Brain microvascular endothelial cell (primary cell): ENCODE measurements around the gene TCF4.

Experiments
- DNase-seq: peaks from one replicate; pipeline ENCODE4 v3.0.0-alpha.2; 2020
- H3K27ac ChIP-seq: fragments of 250-450 bp; sonication (Bioruptor Pico); 2 replicates; pipeline ENCODE4 v1.5.1; 2020; ENCODE audit warnings: mild to moderate bottlenecking, moderate library complexity
- H3K27me3 ChIP-seq: fragments of 250-450 bp; sonication (Bioruptor Pico); replicated peaks from 2 replicates; pipeline ENCODE4 v1.5.1; 2020; ENCODE audit warnings: mild to moderate bottlenecking
- H3K36me3 ChIP-seq: fragments of 250-450 bp; sonication (Bioruptor Pico); replicated peaks from 2 replicates; pipeline ENCODE4 v1.5.1; 2020; ENCODE audit warnings: mild to moderate bottlenecking
- H3K4me3 ChIP-seq: 2 replicates; pipeline ENCODE4 v1.5.1; 2011; ENCODE audit warnings: low read depth, mild to moderate bottlenecking, control low read depth, low read length, moderate library complexity
- CTCF ChIP-seq: IDR thresholded peaks from 2 replicates; pipeline ENCODE4 v1.5.1; 2011; ENCODE audit warnings: low read depth, mild to moderate bottlenecking, moderate library complexity, low read length, control low read depth, inconsistent platforms; ENCODE audit errors: missing control alignments
- in situ Hi-C: cut with HindIII; loops from 2 replicates; pipeline ENCODE4 v1.10.0; 2017; ENCODE audit warnings: low sequenced_read_pairs, low pct_ligation_motif_present

The TCF4 gene

DNA sequence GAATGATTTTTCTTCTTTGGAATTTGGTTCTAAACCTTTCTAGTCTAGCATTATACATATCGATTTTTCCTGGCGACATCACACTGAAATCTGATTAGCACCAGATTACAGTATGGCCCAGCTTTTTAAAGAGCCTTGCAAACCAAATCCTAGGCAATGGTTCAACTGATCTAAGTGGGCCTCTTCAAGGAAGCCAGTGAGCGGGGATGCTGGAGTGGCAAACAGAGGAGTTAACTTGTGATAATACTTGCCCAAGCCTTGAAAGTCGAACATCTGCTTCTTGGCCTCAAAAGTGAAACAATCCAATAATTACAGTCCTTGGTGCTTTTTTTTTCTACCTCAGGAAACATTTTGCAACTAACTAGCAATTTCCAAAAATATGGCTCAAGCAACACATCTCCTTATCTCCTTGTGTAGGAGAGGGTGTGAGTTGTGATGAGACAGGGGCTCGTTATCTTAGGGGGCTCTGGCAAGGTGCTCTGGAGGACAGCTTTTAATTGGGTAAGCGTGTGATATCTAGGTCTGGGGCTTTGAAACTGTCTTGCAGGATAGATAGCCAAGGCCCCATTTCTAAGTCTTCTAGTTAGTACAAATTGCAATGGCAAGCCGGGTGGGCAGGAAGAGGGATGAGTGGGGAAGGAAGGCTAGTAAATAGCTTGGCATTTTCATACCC is 388.6 kb downstream of the TCF4 start:
- no peak for TF ChIP-seq CTCF
- DNase-seq = no peak
- no peaks in the 10 kb centered on the region for H3K27me3 ChIP-seq
- no peaks in the 10 kb centered on the region for H3K36me3 ChIP-seq
- in situ Hi-C loops = no loop called here
- no peak overlapping the region for H3K27ac ChIP-seq
- no peak overlapping the region for H3K4me3 ChIP-seq

DNA sequence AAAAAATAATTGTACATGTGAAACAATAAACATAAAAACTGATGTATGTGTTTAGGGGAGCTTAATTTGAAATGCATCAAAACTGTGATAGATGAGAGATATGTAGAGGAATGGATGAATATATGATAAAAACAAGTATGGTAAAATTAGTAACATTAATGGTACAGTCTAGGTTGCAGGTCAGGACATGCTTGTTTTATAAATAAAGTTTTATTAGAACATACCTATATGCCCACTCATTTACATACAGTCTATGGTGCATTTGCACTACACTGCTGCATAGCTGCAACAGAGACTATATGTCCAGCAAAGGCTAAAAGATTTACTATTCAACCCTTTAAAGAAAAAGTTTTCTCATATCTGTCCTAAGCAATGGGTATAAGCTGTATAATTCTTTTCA is 392.1 kb downstream of the TCF4 start:
- in situ Hi-C loops = no loop called here
- no peak for DNase-seq
- Histone ChIP-seq H3K4me3 (no peak overlapping the region), H3K27ac (no peak overlapping the region), H3K36me3 (no peaks in the 10 kb centered on the region), H3K27me3 (no peaks in the 10 kb centered on the region)
- TF ChIP-seq CTCF = no peak

GRCh38 chr18:55189972-55190371 is 398.0 kb downstream of the TCF4 start:
- Histone ChIP-seq H3K36me3 (no peaks in the 10 kb centered on the region), H3K4me3 (no peak overlapping the region), H3K27me3 (no peaks in the 10 kb centered on the region), H3K27ac (no peak overlapping the region)
- in situ Hi-C loops = no loop called here
- DNase-seq = no peak
- TF ChIP-seq CTCF = no peak

GRCh38 chr18:55186588-55186987 is 401.4 kb downstream of the TCF4 start:
- H3K27ac ChIP-seq = no peak overlapping the region
- DNase-seq = no peak
- H3K4me3 ChIP-seq = no peak overlapping the region
- H3K36me3 ChIP-seq = no peaks in the 10 kb centered on the region
- in situ Hi-C loops = no loop called here
- no peak for TF ChIP-seq CTCF
- H3K27me3 ChIP-seq = no peaks in the 10 kb centered on the region

DNA sequence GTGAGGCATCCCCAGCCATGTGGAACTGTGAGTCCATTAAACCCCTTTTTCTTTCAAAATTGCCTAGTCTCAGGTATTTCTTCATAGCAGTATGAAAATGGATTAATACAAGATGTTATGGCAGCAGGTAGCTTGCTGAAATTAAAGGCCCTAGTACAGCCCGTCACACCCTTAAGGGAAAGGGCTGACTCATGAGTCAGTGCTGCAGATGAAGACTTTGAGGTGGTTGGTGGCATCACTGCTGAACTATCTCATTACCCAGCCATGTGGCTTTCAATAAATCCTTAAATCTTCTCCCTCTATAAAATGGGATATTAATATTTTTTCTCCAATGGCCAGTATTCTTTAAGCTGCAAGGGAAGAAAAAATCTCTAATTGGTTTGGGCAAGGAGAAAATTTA is 402.6 kb downstream of the TCF4 start:
- no peak for DNase-seq
- Histone ChIP-seq H3K27ac (no peak overlapping the region), H3K4me3 (no peak overlapping the region), H3K27me3 (no peaks in the 10 kb centered on the region), H3K36me3 (no peaks in the 10 kb centered on the region)
- no peak for TF ChIP-seq CTCF
- in situ Hi-C loops = no loop called here

- H3K27me3 ChIP-seq = no peaks in the 10 kb centered on the region
Observed at GRCh38 chr18:55179835-55180234, 408.2 kb downstream of the TCF4 start.

More at GRCh38 chr18:55179835-55180234, 408.2 kb downstream of the TCF4 start:
- no peak overlapping the region for H3K4me3 ChIP-seq
- H3K36me3 ChIP-seq = no peaks in the 10 kb centered on the region
- in situ Hi-C loops = no loop called here
- TF ChIP-seq CTCF = no peak
- DNase-seq = no peak
- H3K27ac ChIP-seq = no peak overlapping the region
